Hepatocyte (in vitro differentiated cells): ENCODE measurements around the gene GFPT2. TPM values are rescaled to one million over a fixed set of nuclear protein-coding genes. Genes with fewer than 3 reads are reported as not detected.
A peak's percentile ranks its signal among the peaks of the same experiment; 100 is the strongest.

Source experiments
- DNase-seq: peaks from one replicate; pipeline ENCODE4 v3.0.0-alpha.2; 2016; ENCODE audit warnings: low spot score
- H2AFZ ChIP-seq: fragments of 200-600 bp; sonication (generic); 2 replicates; pipeline ENCODE4 v1.6.0; 2016; ENCODE audit warnings: antibody characterized with exemption, mild to moderate bottlenecking
- H3K27ac ChIP-seq: fragments of 200-600 bp; sonication (generic); 2 replicates; pipeline ENCODE4 v1.5.1; 2016; ENCODE audit warnings: mild to moderate bottlenecking
- H3K27me3 ChIP-seq: fragments of 200-600 bp; sonication (generic); 2 replicates; pipeline ENCODE4 v1.6.1; 2016
- H3K36me3 ChIP-seq: fragments of 200-600 bp; sonication (generic); replicated peaks from 2 replicates; pipeline ENCODE4 v1.5.1; 2016; ENCODE audit warnings: low read depth; ENCODE audit not compliant: insufficient read depth
- H3K4me1 ChIP-seq: fragments of 200-600 bp; sonication (generic); 2 replicates; pipeline ENCODE4 v1.5.1; 2016; ENCODE audit warnings: mild to moderate bottlenecking, moderate library complexity; ENCODE audit not compliant: insufficient read depth
- H3K4me2 ChIP-seq: fragments of 200-600 bp; sonication (generic); 2 replicates; pipeline ENCODE4 v1.6.0; 2016
- H3K4me3 ChIP-seq: fragments of 200-600 bp; sonication (generic); 2 replicates; pipeline ENCODE4 v1.5.1; 2016; ENCODE audit warnings: mild to moderate bottlenecking
- H3K79me2 ChIP-seq: fragments of 200-600 bp; sonication (generic); 2 replicates; pipeline ENCODE4 v1.6.0; 2017; ENCODE audit warnings: mild to moderate bottlenecking
- H3K9me2 ChIP-seq: fragments of 200-600 bp; sonication (generic); replicated peaks from 2 replicates; pipeline ENCODE4 v1.6.0; 2017; ENCODE audit warnings: mild to moderate bottlenecking; ENCODE audit not compliant: insufficient read depth
- H3K9me3 ChIP-seq: fragments of 200-600 bp; sonication (generic); 2 replicates; pipeline ENCODE4 v1.5.1; 2016; ENCODE audit warnings: low read depth, mild to moderate bottlenecking
- H4K20me1 ChIP-seq: fragments of 200-600 bp; sonication (generic); 2 replicates; pipeline ENCODE4 v1.6.0; 2016; ENCODE audit warnings: mild to moderate bottlenecking; ENCODE audit not compliant: insufficient read depth, poor library complexity, severe bottlenecking
- CTCF ChIP-seq: fragments of 200-600 bp; sonication (generic); IDR thresholded peaks from 2 replicates; pipeline ENCODE4 v1.5.1; 2016; ENCODE audit warnings: antibody characterized with exemption, mild to moderate bottlenecking; ENCODE audit not compliant: poor library complexity
- EZH2 ChIP-seq: fragments of 200-600 bp; sonication (generic); IDR thresholded peaks from 2 replicates; pipeline ENCODE4 v1.6.1; 2016; ENCODE audit warnings: antibody characterized with exemption, mild to moderate bottlenecking, borderline replicate concordance
- EZH2phosphoT487 ChIP-seq: fragments of 200-600 bp; sonication (generic); IDR thresholded peaks from one replicate; pipeline ENCODE4 v1.6.1; 2018; ENCODE audit warnings: antibody characterized with exemption, mild to moderate bottlenecking, low read depth, moderate library complexity; ENCODE audit not compliant: unreplicated experiment, severe bottlenecking
- WGBS: methylation state at CpG from one replicate; pipeline ENCODE4 v1.1.6; 2016; ENCODE audit warnings: low lambda C conversion rate; ENCODE audit errors: missing lambda C conversion rate; 5-methylcytosine and 5-hydroxymethylcytosine counted together
- polyA plus RNA-seq: library from polyadenylated mRNA; unstranded; fragments of >200 nt; fragmentation: Nextera tagmentation; extraction: Ambion mirVana; gene quantifications from 2 replicates; pipeline ENCODE4 v1.2.1, GENCODE V29; 2016
- total RNA-seq: library from RNA; depleted of rRNA; stranded (reverse); fragments of >200 nt; gene quantifications from 2 replicates; pipeline ENCODE4 v1.2.3, GENCODE V29; 2014

GFPT2 gene
- total and polyA plus RNA-seq, 2 experiments from 2014 or later, result 15.9 to 44.6 TPM

GRCh38 chr5:180294411-180294810 is 58.7 kb downstream of the GFPT2 start:
- DNase-seq, result no peak
- peaks cover 18% of the 10 kb centered on the region for H3K4me1 ChIP-seq
- TF ChIP-seq CTCF (no peak), EZH2phosphoT487 (no peak), EZH2 (no peak)
- no peaks in the 10 kb centered on the region for H3K9me2 ChIP-seq
- 93% methylated on average over 7 of the region's 7 CpGs for WGBS
- H3K4me3 ChIP-seq, result no peak overlapping the region
- H3K9me3 ChIP-seq, result no peaks in the 10 kb centered on the region
- H3K27me3 ChIP-seq, result no peaks in the 10 kb centered on the region
- peaks cover 23% of the 10 kb centered on the region for H3K79me2 ChIP-seq
- peaks cover 17% of the 10 kb centered on the region for H4K20me1 ChIP-seq
- no peak overlapping the region for H3K27ac ChIP-seq
- H3K4me2 ChIP-seq, result no peak overlapping the region
- H3K36me3 ChIP-seq, result no peaks in the 10 kb centered on the region
- no peak overlapping the region for H2AFZ ChIP-seq

GRCh38 chr5:180291943-180292831 is 60.9 kb downstream of the GFPT2 start, which contains the start of gene MAPK9:
MAPK9 (minus strand) TSS chr5:180292083; CDS start chr5:180280561, 11,522 bp downstream.
- H3K27ac ChIP-seq, result peak within 1 kb of the TSS; percentile 94
- peak; percentile 95 for DNase-seq
- peak within 1 kb of the TSS; percentile 100 for H3K4me3 ChIP-seq
- H3K79me2 ChIP-seq, result peaks cover 45% of the 10 kb centered on the region
- H3K9me2 ChIP-seq, result no peaks in the 10 kb centered on the region
- H2AFZ ChIP-seq, result peak within 1 kb of the TSS; percentile 99
- H4K20me1 ChIP-seq, result peaks cover 32% of the 10 kb centered on the region
- peak within 1 kb of the TSS; percentile 98 for H3K4me2 ChIP-seq
- H3K36me3 ChIP-seq, result no peaks in the 10 kb centered on the region
- H3K9me3 ChIP-seq, result no peaks in the 10 kb centered on the region
- no peak for TF ChIP-seq EZH2phosphoT487
- no peak for TF ChIP-seq CTCF
- no peak for TF ChIP-seq EZH2
- no peaks in the 10 kb centered on the region for H3K27me3 ChIP-seq
- 2% methylated on average over 47 of the region's 122 CpGs for WGBS
- H3K4me1 ChIP-seq, result peaks cover 25% of the 10 kb centered on the region

- peaks cover 25% of the 10 kb centered on the region for H3K4me1 ChIP-seq
- no peak overlapping the region for H2AFZ ChIP-seq
- H3K79me2 ChIP-seq, result peaks cover 53% of the 10 kb centered on the region
Measured at GRCh38 chr5:180291234-180291940, 61.7 kb downstream of the GFPT2 start.

More at GRCh38 chr5:180291234-180291940, 61.7 kb downstream of the GFPT2 start:
- H3K9me2 ChIP-seq, result no peaks in the 10 kb centered on the region
- H3K4me2 ChIP-seq, result peak overlapping the region; percentile 98
- no peaks in the 10 kb centered on the region for H3K36me3 ChIP-seq
- peak overlapping the region; percentile 65 for H3K27ac ChIP-seq
- no peaks in the 10 kb centered on the region for H3K9me3 ChIP-seq
- no peaks in the 10 kb centered on the region for H3K27me3 ChIP-seq
- H4K20me1 ChIP-seq, result peaks cover 32% of the 10 kb centered on the region
- DNase-seq, result no peak
- 2% methylated on average over 23 of the region's 68 CpGs for WGBS
- peak overlapping the region; percentile 93 for H3K4me3 ChIP-seq
- TF ChIP-seq CTCF, result no peak
- no peak for TF ChIP-seq EZH2
- no peak for TF ChIP-seq EZH2phosphoT487
